ENCODE measurements around the gene DND1.
A peak's percentile ranks its signal among the peaks of the same experiment; 100 is the strongest.
"Not testable (repeated sequence)": the region's sequence is repeated elsewhere in the genome, so short reads cannot be mapped to it uniquely, and the experiment has no call there.

Gene DND1

DNA sequence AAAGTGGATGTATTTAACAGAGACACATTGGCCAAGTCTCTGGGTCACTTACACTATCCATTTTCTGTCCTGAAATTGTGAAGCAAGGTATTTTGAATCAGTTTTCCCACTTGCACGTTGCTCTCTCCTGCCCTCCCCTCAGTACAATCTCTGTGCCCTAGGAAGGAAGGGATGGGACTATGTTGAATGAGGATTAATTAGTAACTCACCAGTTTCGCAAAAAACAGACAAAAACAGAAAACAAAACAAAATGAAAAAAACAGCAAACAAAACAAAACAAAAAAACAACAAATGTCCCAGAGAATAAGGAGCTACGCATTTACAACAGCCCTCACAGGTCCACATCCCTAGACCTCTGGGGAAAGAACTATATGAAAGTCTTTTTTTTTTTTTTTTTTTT lies 39.3 kb downstream of the DND1 start:
- Histone ChIP-seq H3K4me3 (ENCODE audit: low read depth, low read length) (no peak overlapping the region), H3K9me3 (ENCODE audit: control insufficient read depth, insufficient read depth, low read length) (no peaks in the 10 kb centered on the region), H3K4me1 (ENCODE audit: control insufficient read depth, insufficient read depth, low read length) (peaks cover 4% of the 10 kb centered on the region), H3K36me3 (ENCODE audit: control insufficient read depth, insufficient read depth, low read length) (no peaks in the 10 kb centered on the region), H3K9ac (ENCODE audit: low read depth, low read length) (no peak overlapping the region), H3K27me3 (ENCODE audit: control insufficient read depth, insufficient read depth, low read length) (peaks cover 41% of the 10 kb centered on the region)

DNA sequence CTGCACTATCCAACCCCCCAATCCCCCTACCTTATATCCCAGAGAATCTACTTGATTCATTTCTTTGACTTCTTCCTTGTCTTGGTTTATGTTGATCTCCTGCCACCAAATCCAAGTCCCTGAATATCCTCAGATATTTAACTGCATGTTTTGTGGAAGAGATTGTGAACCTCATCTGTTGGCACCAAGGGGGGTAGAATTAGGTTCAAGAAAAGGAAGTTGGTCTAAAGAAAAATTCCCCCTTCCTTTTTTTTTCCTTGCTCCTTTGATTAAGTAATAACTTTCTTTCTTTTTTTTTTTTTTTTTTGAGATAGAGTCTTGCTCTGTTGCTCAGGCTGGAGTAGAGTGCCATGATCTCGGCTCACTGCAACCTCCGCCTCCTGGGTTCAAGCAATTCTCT lies 39.9 kb downstream of the DND1 start:
- no peaks in the 10 kb centered on the region for H3K4me1 ChIP-seq (ENCODE audit: control insufficient read depth, insufficient read depth, low read length)
- H3K9me3 ChIP-seq (ENCODE audit: control insufficient read depth, insufficient read depth, low read length): no peaks in the 10 kb centered on the region
- no peaks in the 10 kb centered on the region for H3K36me3 ChIP-seq (ENCODE audit: control insufficient read depth, insufficient read depth, low read length)
- H3K27me3 ChIP-seq (ENCODE audit: control insufficient read depth, insufficient read depth, low read length): peaks cover 41% of the 10 kb centered on the region
- no peak overlapping the region for H3K9ac ChIP-seq (ENCODE audit: low read depth, low read length)
- H3K4me3 ChIP-seq (ENCODE audit: low read depth, low read length): no peak overlapping the region

DNA sequence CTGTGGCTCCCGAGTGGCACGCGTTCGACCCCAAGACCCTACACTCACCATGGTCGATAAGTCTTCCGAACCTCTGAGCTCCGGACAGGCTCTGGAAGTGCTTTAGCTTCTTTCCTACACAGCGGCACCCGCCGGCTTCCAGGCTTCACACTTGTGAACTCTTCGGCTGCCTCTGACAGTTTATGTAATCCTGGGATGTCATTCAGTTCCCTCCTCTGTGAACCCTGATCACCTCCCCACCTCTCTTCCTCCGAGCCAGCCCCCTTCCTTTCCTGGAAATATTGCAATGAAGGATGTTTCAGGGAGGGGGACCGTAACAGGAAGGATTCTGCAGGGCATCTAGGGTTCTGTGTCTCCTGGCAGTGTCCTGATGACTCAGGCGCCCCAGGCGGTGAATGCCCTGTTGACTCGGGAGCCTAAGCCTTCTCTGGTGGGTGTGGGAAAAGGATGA lies 40.3 kb downstream of the DND1 start, which contains the start of gene CD14:
Gene CD14 (minus strand): TSS at position 155 of the 451 bp plus-strand sequence. CDS start 104 bp downstream, at position 51.
- Histone ChIP-seq H3K4me3 (ENCODE audit: low read depth, low read length) (peak within 1 kb of the TSS; percentile 66), H3K9ac (ENCODE audit: low read depth, low read length) (peak within 1 kb of the TSS; percentile 54), H3K9me3 (ENCODE audit: control insufficient read depth, insufficient read depth, low read length) (peaks cover 2% of the 10 kb centered on the region), H3K27me3 (ENCODE audit: control insufficient read depth, insufficient read depth, low read length) (peaks cover 41% of the 10 kb centered on the region), H3K4me1 (ENCODE audit: control insufficient read depth, insufficient read depth, low read length) (no peaks in the 10 kb centered on the region), H3K36me3 (ENCODE audit: control insufficient read depth, insufficient read depth, low read length) (no peaks in the 10 kb centered on the region)

DNA sequence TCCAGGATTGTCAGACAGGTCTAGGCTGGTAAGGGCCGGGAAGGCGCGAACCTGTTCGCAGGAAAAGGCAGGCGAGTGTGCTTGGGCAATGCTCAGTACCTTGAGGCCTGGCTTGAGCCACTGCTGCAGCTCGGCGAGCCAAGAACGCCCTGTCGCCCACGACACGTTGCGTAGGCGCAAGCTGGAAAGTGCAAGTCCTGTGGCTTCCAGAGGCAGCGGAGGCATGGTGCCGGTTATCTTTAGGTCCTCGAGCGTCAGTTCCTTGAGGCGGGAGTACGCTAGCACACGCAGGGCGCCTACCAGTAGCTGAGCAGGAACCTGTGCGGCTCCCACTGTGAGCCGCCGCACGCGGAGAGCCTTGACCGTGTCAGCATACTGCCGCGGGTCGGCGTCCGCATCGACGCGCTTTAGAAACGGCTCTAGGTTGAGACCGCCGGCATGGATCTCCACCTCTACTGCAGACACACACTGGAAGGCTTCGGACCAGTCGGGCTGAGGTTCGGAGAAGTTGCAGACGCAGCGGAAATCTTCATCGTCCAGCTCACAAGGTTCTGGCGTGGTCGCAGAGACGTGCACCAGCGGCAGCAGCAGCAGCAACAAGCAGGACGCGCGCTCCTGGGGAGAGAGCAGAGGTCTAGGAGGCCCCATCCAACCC lies 40.9 kb downstream of the DND1 start:
- no peaks in the 10 kb centered on the region for H3K4me1 ChIP-seq (ENCODE audit: control insufficient read depth, insufficient read depth, low read length)
- H3K4me3 ChIP-seq (ENCODE audit: low read depth, low read length): peak overlapping the region; percentile 66
- H3K9ac ChIP-seq (ENCODE audit: low read depth, low read length): peak overlapping the region; percentile 54
- H3K9me3 ChIP-seq (ENCODE audit: control insufficient read depth, insufficient read depth, low read length): peaks cover 4% of the 10 kb centered on the region
- H3K36me3 ChIP-seq (ENCODE audit: control insufficient read depth, insufficient read depth, low read length): no peaks in the 10 kb centered on the region
- H3K27me3 ChIP-seq (ENCODE audit: control insufficient read depth, insufficient read depth, low read length): peaks cover 41% of the 10 kb centered on the region

DNA sequence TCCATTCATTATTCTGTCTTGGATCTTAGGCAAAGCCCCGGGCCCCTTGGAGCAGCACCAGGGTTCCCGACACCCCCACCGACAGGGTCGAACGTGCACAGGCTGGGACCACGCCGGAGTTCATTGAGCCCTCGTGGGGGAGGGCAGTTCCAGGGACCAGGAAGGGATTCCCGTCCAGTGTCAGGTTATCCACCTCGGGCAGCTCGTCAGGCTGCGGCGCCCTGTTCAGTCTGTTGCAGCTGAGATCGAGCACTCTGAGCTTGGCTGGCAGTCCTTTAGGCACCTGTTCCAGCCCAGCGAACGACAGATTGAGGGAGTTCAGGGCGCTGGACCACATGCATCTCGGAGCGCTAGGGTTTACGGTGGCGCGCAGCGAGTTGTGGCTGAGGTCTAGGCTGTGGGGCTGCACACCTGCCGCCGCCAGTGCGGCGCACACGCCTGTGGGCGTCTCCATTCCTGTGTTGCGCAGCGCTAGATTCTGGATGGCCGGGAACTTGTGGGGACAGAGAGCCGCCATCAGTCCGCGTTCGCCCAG lies 41.5 kb downstream of the DND1 start:
- H3K36me3 ChIP-seq (ENCODE audit: control insufficient read depth, insufficient read depth, low read length): no peaks in the 10 kb centered on the region
- no peaks in the 10 kb centered on the region for H3K4me1 ChIP-seq (ENCODE audit: control insufficient read depth, insufficient read depth, low read length)
- peak overlapping the region; percentile 54 for H3K9ac ChIP-seq (ENCODE audit: low read depth, low read length)
- peaks cover 41% of the 10 kb centered on the region for H3K27me3 ChIP-seq (ENCODE audit: control insufficient read depth, insufficient read depth, low read length)
- H3K9me3 ChIP-seq (ENCODE audit: control insufficient read depth, insufficient read depth, low read length): peaks cover 4% of the 10 kb centered on the region
- H3K4me3 ChIP-seq (ENCODE audit: low read depth, low read length): peak overlapping the region; percentile 66

DNA sequence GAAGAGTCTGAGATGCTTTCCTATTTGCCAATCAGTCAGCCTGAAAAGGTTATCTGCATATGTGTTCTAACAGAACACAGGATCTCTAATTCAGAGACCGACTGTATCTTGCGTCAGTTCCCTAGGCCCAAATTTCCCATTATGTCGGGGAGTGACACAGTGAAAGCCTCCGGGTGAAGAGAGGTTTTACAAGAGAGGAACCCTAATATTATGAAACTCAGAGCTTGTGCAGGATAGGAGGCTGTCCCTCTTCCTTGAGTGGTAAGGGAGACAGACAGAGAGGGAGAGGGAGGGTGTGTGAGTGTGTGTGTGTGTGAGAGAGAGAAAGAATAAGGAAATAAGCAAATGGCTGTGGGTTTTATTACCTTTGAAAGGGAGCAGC lies 42.3 kb downstream of the DND1 start:
- H3K4me1 ChIP-seq (ENCODE audit: control insufficient read depth, insufficient read depth, low read length): no peaks in the 10 kb centered on the region
- peaks cover 4% of the 10 kb centered on the region for H3K9me3 ChIP-seq (ENCODE audit: control insufficient read depth, insufficient read depth, low read length)
- H3K9ac ChIP-seq (ENCODE audit: low read depth, low read length): no peak overlapping the region
- H3K36me3 ChIP-seq (ENCODE audit: control insufficient read depth, insufficient read depth, low read length): no peaks in the 10 kb centered on the region
- peaks cover 41% of the 10 kb centered on the region for H3K27me3 ChIP-seq (ENCODE audit: control insufficient read depth, insufficient read depth, low read length)
- no peak overlapping the region for H3K4me3 ChIP-seq (ENCODE audit: low read depth, low read length)

DNA sequence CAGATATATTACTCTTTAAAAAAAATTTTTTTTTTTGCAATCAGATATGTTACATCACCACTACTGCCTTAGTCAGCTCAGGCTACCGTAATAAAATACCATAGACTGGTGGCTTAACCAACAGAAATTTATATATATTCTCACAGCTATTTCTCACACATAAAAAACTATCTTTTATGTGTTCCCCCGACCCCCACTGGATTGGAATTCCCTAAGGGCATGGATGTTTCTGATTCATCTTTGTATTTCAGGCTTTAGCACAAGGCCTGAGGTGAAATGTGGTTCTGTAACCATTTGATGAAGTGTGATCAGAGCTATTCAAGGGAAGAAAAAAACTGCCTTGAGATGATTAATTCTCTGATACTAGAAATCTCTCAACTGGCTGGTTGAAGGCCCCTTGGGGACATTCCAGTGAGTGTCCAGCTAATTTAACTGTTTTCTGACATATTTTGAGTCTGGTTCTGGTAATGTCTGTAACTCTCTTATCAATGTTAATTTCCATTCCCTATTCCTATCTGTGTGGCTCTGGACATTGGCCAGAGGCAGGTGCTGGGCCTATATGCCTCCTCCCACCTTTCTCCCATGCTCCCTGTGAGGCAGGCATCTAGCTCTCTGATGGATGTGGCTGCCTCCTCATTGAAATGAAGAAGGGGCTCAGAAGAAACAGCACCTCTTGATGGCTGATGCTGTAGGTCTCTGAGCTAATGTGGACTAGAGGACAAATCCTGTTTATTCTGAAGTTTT lies 42.9 kb downstream of the DND1 start:
- Histone ChIP-seq H3K36me3 (ENCODE audit: control insufficient read depth, insufficient read depth, low read length) (no peaks in the 10 kb centered on the region), H3K27me3 (ENCODE audit: control insufficient read depth, insufficient read depth, low read length) (peaks cover 41% of the 10 kb centered on the region), H3K4me1 (ENCODE audit: control insufficient read depth, insufficient read depth, low read length) (no peaks in the 10 kb centered on the region), H3K4me3 (ENCODE audit: low read depth, low read length) (no peak overlapping the region), H3K9me3 (ENCODE audit: control insufficient read depth, insufficient read depth, low read length) (peaks cover 4% of the 10 kb centered on the region), H3K9ac (ENCODE audit: low read depth, low read length) (no peak overlapping the region)

DNA sequence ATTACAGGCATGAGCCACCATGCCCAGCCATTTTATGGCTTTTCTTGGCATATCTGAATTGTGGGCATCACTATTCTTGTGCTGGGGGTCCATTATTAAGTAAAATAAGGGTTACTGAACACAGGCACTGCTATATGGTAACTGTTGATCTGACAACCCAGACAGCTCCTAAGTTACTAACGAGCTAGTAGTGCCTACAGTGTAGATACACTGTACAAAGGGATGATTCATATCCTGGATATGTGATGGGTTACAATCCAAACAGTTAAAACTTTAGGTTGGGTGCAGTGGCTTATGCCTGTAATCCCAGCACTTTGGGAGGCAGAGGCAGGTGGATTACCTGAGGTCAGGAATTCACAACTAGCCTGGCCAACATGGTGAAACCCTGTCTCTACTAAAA lies 44.7 kb downstream of the DND1 start:
- Histone ChIP-seq H3K9ac (ENCODE audit: low read depth, low read length) (no peak overlapping the region), H3K27me3 (ENCODE audit: control insufficient read depth, insufficient read depth, low read length) (peaks cover 36% of the 10 kb centered on the region), H3K9me3 (ENCODE audit: control insufficient read depth, insufficient read depth, low read length) (peaks cover 4% of the 10 kb centered on the region), H3K4me3 (ENCODE audit: low read depth, low read length) (no peak overlapping the region), H3K36me3 (ENCODE audit: control insufficient read depth, insufficient read depth, low read length) (no peaks in the 10 kb centered on the region), H3K4me1 (ENCODE audit: control insufficient read depth, insufficient read depth, low read length) (no peaks in the 10 kb centered on the region)

DNA sequence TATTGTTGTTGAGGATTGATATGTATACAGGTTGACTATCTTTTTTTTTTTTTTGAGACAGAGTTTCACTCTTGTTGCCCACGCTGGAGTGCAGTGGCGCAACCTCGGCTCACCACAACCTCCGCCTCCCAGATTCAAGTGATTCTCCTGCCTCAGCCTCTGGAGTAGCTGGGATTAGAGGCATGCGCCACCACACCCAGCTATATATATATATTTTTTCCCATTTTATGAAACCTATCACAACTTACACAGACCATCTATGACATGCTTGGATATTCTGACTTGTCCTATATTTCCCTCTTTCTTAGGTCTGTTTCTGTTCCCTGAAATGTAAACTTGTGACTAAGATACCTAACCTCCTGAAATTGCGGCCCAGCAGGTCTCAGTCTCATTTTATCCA lies 45.4 kb downstream of the DND1 start:
- Histone ChIP-seq H3K9ac (ENCODE audit: low read depth, low read length) (no peak overlapping the region), H3K27me3 (ENCODE audit: control insufficient read depth, insufficient read depth, low read length) (peaks cover 29% of the 10 kb centered on the region), H3K9me3 (ENCODE audit: control insufficient read depth, insufficient read depth, low read length) (peaks cover 4% of the 10 kb centered on the region), H3K4me3 (ENCODE audit: low read depth, low read length) (no peak overlapping the region), H3K4me1 (ENCODE audit: control insufficient read depth, insufficient read depth, low read length) (no peaks in the 10 kb centered on the region), H3K36me3 (ENCODE audit: control insufficient read depth, insufficient read depth, low read length) (no peaks in the 10 kb centered on the region)

- H3K9ac ChIP-seq (ENCODE audit: low read depth, low read length); H3K36me3 ChIP-seq (ENCODE audit: control insufficient read depth, insufficient read depth, low read length); H3K9me3 ChIP-seq (ENCODE audit: control insufficient read depth, insufficient read depth, low read length); H3K4me1 ChIP-seq (ENCODE audit: control insufficient read depth, insufficient read depth, low read length); H3K4me3 ChIP-seq (ENCODE audit: low read depth, low read length); H3K27me3 ChIP-seq (ENCODE audit: control insufficient read depth, insufficient read depth, low read length): not testable (repeated sequence)
Measured at GRCh38 chr5:140624886-140625285, 48.5 kb downstream of the DND1 start.

- not testable (repeated sequence) for H3K4me3 ChIP-seq (ENCODE audit: low read depth, low read length); H3K36me3 ChIP-seq (ENCODE audit: control insufficient read depth, insufficient read depth, low read length); H3K27me3 ChIP-seq (ENCODE audit: control insufficient read depth, insufficient read depth, low read length); H3K9me3 ChIP-seq (ENCODE audit: control insufficient read depth, insufficient read depth, low read length); H3K4me1 ChIP-seq (ENCODE audit: control insufficient read depth, insufficient read depth, low read length); H3K9ac ChIP-seq (ENCODE audit: low read depth, low read length)
Measured at GRCh38 chr5:140623061-140623460, 50.3 kb downstream of the DND1 start.

DNA sequence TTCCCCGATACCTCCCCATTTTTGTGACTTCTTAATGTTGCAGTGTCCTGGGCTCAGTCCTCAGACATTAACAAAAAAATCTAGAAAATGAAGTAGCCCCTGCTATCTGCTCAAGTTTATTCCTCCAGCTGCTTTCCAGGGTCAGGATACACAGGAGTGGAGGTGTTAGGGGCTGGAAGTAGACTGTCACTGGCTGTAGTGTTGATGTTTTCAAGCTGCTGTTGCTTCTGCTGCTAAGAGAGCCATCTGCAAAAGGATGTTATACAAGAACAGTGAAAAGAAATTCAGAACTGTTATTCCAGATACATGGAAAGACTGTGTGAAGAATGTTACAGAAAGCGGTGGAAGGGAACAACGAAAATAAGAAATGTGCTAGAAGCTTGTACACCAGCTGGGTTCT lies 51.1 kb downstream of the DND1 start:
- Histone ChIP-seq H3K9ac (ENCODE audit: low read depth, low read length) (no peak overlapping the region), H3K4me3 (ENCODE audit: low read depth, low read length) (no peak overlapping the region), H3K4me1 (ENCODE audit: control insufficient read depth, insufficient read depth, low read length) (no peaks in the 10 kb centered on the region), H3K27me3 (ENCODE audit: control insufficient read depth, insufficient read depth, low read length) (no peaks in the 10 kb centered on the region), H3K9me3 (ENCODE audit: control insufficient read depth, insufficient read depth, low read length) (no peaks in the 10 kb centered on the region), H3K36me3 (ENCODE audit: control insufficient read depth, insufficient read depth, low read length) (no peaks in the 10 kb centered on the region)

Measured in iPS-15b (cell line).